T-helper 2 cell treated with Interferon-gamma antibody and Interleukin-4, amounts not matched to agents 5 μg/mL and 100 μg/mL, for 36 hours (primary cell): ENCODE measurements around the gene PTPRD.

Experiments used
- DNase-seq: peaks from one replicate; pipeline ENCODE4 v3.0.0; 2021; ENCODE audit warnings: low spot score
- H3K27ac Mint-ChIP-seq: one replicate; pipeline ENCODE4 v1.8.0; 2021; ENCODE audit warnings: mild to moderate bottlenecking, mixed read lengths
- H3K27me3 Mint-ChIP-seq: one replicate; pipeline ENCODE4 v1.8.0; 2021; ENCODE audit warnings: low read depth, mixed read lengths
- H3K36me3 Mint-ChIP-seq: one replicate; pipeline ENCODE4 v1.8.0; 2021; ENCODE audit warnings: low read depth, mixed read lengths
- H3K4me1 Mint-ChIP-seq: one replicate; pipeline ENCODE4 v1.8.0; 2021; ENCODE audit warnings: low read depth, mixed read lengths
- H3K4me3 Mint-ChIP-seq: one replicate; pipeline ENCODE4 v1.8.0; 2022; ENCODE audit warnings: mild to moderate bottlenecking, moderate library complexity, mixed read lengths
- H3K9me3 Mint-ChIP-seq: one replicate; pipeline ENCODE4 v1.8.0; 2021; ENCODE audit warnings: mixed read lengths

Gene PTPRD

GRCh38 chr9:8888591-8888990 is 1724.2 kb downstream of the PTPRD start:
- no peaks in the 10 kb centered on the region for H3K36me3 Mint-ChIP-seq
- no peaks in the 10 kb centered on the region for H3K4me1 Mint-ChIP-seq
- no peaks in the 10 kb centered on the region for H3K9me3 Mint-ChIP-seq
- no peak for DNase-seq
- H3K27me3 Mint-ChIP-seq = no peaks in the 10 kb centered on the region
- no peak overlapping the region for H3K4me3 Mint-ChIP-seq
- H3K27ac Mint-ChIP-seq = no peak overlapping the region

GRCh38 chr9:8887369-8887768 is 1725.4 kb downstream of the PTPRD start:
- Mint-ChIP-seq H3K9me3 (no peaks in the 10 kb centered on the region), H3K4me3 (no peak overlapping the region), H3K4me1 (no peaks in the 10 kb centered on the region), H3K27me3 (no peaks in the 10 kb centered on the region), H3K36me3 (no peaks in the 10 kb centered on the region), H3K27ac (no peak overlapping the region)
- DNase-seq = no peak

- no peak for DNase-seq
- H3K4me3 Mint-ChIP-seq = no peak overlapping the region
- H3K4me1 Mint-ChIP-seq = no peaks in the 10 kb centered on the region
- no peak overlapping the region for H3K27ac Mint-ChIP-seq
- H3K9me3 Mint-ChIP-seq = no peaks in the 10 kb centered on the region
- no peaks in the 10 kb centered on the region for H3K27me3 Mint-ChIP-seq
- H3K36me3 Mint-ChIP-seq = no peaks in the 10 kb centered on the region
These were observed 1729.5 kb downstream of the PTPRD start for GRCh38 chr9:8883321-8883720.

DNA sequence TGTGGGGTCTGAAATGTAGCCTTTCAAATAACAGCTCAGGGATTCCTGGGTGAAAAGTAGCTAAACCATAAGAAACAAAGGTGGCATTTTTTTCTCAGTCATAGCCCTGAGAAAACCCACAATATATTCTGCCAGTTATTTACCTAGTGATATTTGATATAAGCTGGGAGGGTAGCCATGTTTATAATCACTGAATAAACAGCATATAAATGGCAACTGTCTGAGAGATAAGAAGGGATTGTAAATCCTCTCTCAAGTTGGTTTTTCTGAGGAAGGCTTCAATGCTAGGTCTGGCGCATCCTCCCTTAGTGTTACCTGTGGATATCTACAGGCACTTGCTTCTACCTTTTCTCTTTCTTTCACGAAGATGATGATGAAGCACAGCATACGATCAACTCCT is 1732.7 kb downstream of the PTPRD start:
- Mint-ChIP-seq H3K27ac (no peak overlapping the region), H3K4me1 (no peaks in the 10 kb centered on the region), H3K9me3 (no peaks in the 10 kb centered on the region), H3K36me3 (no peaks in the 10 kb centered on the region), H3K27me3 (no peaks in the 10 kb centered on the region), H3K4me3 (no peak overlapping the region)
- DNase-seq = no peak

DNA sequence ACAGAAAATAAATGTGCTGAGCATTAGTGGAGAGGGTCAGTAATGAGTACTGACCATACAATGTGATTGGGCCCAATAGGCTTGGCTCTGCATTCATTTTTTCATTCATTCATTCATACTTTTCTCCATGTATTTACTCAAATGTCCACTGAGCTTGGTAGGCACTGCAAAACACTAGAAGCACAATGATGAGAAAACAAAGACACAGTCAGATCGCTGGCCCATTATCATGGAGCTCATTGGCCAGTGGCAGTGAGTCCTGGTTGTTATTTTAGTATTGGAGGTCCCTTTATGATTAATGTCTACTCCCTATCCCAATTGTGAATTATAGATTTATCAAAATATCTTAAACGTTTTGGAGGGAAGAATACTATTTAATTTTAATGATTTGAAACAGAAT is 1733.5 kb downstream of the PTPRD start:
- Mint-ChIP-seq H3K9me3 (no peaks in the 10 kb centered on the region), H3K27me3 (no peaks in the 10 kb centered on the region), H3K36me3 (no peaks in the 10 kb centered on the region), H3K4me3 (no peak overlapping the region), H3K4me1 (no peaks in the 10 kb centered on the region), H3K27ac (no peak overlapping the region)
- DNase-seq = no peak

- Mint-ChIP-seq H3K4me3 (no peak overlapping the region), H3K9me3 (no peaks in the 10 kb centered on the region), H3K36me3 (no peaks in the 10 kb centered on the region), H3K27me3 (no peaks in the 10 kb centered on the region), H3K27ac (no peak overlapping the region), H3K4me1 (no peaks in the 10 kb centered on the region)
- no peak for DNase-seq
These were observed 1734.9 kb downstream of the PTPRD start for GRCh38 chr9:8877753-8878494.

DNA sequence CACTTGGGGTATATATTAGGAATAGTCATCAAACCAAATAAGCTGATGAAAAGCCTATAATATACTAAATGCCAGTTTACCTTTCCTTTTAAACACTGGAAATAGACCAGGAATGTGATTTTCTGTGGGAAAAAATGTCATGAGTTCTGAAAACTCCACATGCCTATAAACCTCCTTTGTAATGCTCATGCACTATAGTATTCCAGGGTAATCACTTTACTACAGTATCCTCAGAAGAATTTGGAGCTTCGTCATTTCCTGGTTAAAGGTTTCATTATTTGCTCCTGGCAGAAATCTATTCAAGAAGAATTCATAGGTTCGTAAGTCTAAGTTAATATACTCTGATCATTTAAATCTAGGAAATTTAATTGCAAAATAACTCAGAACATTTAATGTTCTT is 1736.5 kb downstream of the PTPRD start:
- H3K36me3 Mint-ChIP-seq = no peaks in the 10 kb centered on the region
- DNase-seq = no peak
- no peak overlapping the region for H3K4me3 Mint-ChIP-seq
- H3K27ac Mint-ChIP-seq = no peak overlapping the region
- H3K27me3 Mint-ChIP-seq = no peaks in the 10 kb centered on the region
- no peaks in the 10 kb centered on the region for H3K9me3 Mint-ChIP-seq
- H3K4me1 Mint-ChIP-seq = no peaks in the 10 kb centered on the region

DNA sequence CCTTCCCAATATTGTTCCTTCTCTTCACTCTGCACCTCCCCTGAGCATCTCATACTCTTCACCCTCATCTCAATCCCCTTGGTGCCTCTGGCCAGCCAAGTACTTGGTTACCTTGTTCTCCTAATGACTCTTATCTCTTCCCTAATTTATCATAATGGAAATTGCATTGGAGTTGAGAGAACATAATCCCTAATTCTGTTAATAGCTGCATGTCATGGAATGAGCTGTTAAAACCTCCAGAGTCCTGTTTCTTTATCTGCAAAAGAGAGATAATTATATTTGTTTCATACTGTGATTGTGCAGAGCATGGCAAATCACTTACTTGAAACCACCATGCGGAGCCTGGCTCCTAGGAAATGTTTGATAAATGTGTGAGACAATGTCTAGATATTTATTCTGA is 1738.3 kb downstream of the PTPRD start:
- Mint-ChIP-seq H3K27me3 (no peaks in the 10 kb centered on the region), H3K4me1 (no peaks in the 10 kb centered on the region), H3K27ac (no peak overlapping the region), H3K4me3 (no peak overlapping the region), H3K9me3 (no peaks in the 10 kb centered on the region), H3K36me3 (no peaks in the 10 kb centered on the region)
- DNase-seq = no peak

DNA sequence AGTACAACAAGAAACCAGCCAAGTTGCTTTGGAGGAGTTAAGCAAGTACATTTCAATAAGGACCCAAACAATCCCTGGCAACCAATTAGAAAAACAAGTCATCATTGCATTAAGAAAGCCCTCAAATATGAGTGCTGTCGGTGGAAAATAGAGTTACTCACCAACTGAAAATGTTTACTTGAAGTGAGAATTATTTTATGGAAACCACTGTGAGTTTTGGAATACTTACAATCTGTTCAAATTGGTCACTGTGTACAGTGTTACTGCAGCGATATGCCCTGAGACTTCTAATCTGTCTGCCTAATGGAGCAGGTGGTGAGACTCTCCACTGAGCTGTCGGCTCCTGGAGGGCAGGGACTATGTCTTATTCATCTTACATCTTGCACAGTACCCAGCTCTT is 1740.0 kb downstream of the PTPRD start:
- no peak overlapping the region for H3K4me3 Mint-ChIP-seq

GRCh38 chr9:8871796-8872445 is 1740.9 kb downstream of the PTPRD start:
- Mint-ChIP-seq H3K4me1 (no peaks in the 10 kb centered on the region), H3K9me3 (no peaks in the 10 kb centered on the region), H3K27me3 (no peaks in the 10 kb centered on the region), H3K4me3 (no peak overlapping the region), H3K36me3 (no peaks in the 10 kb centered on the region), H3K27ac (no peak overlapping the region)
- no peak for DNase-seq

More for the DNA sequence above, 1740.0 kb downstream of the PTPRD start:
- no peaks in the 10 kb centered on the region for H3K27me3 Mint-ChIP-seq
- no peaks in the 10 kb centered on the region for H3K4me1 Mint-ChIP-seq
- no peak for DNase-seq
- H3K9me3 Mint-ChIP-seq = no peaks in the 10 kb centered on the region
- no peak overlapping the region for H3K27ac Mint-ChIP-seq
- no peaks in the 10 kb centered on the region for H3K36me3 Mint-ChIP-seq

- no peaks in the 10 kb centered on the region for H3K4me1 Mint-ChIP-seq
- no peak for DNase-seq
- no peaks in the 10 kb centered on the region for H3K36me3 Mint-ChIP-seq
- H3K9me3 Mint-ChIP-seq = no peaks in the 10 kb centered on the region
- H3K27me3 Mint-ChIP-seq = no peaks in the 10 kb centered on the region
- H3K4me3 Mint-ChIP-seq = no peak overlapping the region
- H3K27ac Mint-ChIP-seq = no peak overlapping the region
These were observed 1741.4 kb downstream of the PTPRD start for GRCh38 chr9:8871396-8871795.

- H3K27ac Mint-ChIP-seq = no peak overlapping the region
- H3K4me3 Mint-ChIP-seq = no peak overlapping the region
- no peaks in the 10 kb centered on the region for H3K36me3 Mint-ChIP-seq
These were observed 1743.0 kb downstream of the PTPRD start for GRCh38 chr9:8869812-8870211.

GRCh38 chr9:8868632-8869031 is 1744.2 kb downstream of the PTPRD start:
- DNase-seq = no peak
- H3K9me3 Mint-ChIP-seq = no peaks in the 10 kb centered on the region
- H3K27ac Mint-ChIP-seq = no peak overlapping the region
- H3K36me3 Mint-ChIP-seq = no peaks in the 10 kb centered on the region
- H3K4me3 Mint-ChIP-seq = no peak overlapping the region
- H3K27me3 Mint-ChIP-seq = no peaks in the 10 kb centered on the region
- H3K4me1 Mint-ChIP-seq = no peaks in the 10 kb centered on the region

More at GRCh38 chr9:8869812-8870211, 1743.0 kb downstream of the PTPRD start:
- Mint-ChIP-seq H3K9me3 (no peaks in the 10 kb centered on the region), H3K27me3 (no peaks in the 10 kb centered on the region), H3K4me1 (no peaks in the 10 kb centered on the region)
- no peak for DNase-seq

- Mint-ChIP-seq H3K4me3 (no peak overlapping the region), H3K36me3 (no peaks in the 10 kb centered on the region), H3K27ac (no peak overlapping the region), H3K9me3 (no peaks in the 10 kb centered on the region), H3K27me3 (peaks cover 4% of the 10 kb centered on the region), H3K4me1 (no peaks in the 10 kb centered on the region)
- DNase-seq = no peak
These were observed 1745.7 kb downstream of the PTPRD start for GRCh38 chr9:8867148-8867547.

- H3K27ac Mint-ChIP-seq = no peak overlapping the region
- no peak overlapping the region for H3K4me3 Mint-ChIP-seq
- no peaks in the 10 kb centered on the region for H3K36me3 Mint-ChIP-seq
- peaks cover 13% of the 10 kb centered on the region for H3K27me3 Mint-ChIP-seq
- H3K9me3 Mint-ChIP-seq = no peaks in the 10 kb centered on the region
- H3K4me1 Mint-ChIP-seq = no peaks in the 10 kb centered on the region
- no peak for DNase-seq
These were observed 1748.3 kb downstream of the PTPRD start for GRCh38 chr9:8864545-8864896.
